Prostate gland (tissue), 2 donors: Measurements from ENCODE around the gene LMAN2L. TPM values are rescaled to one million over a fixed set of nuclear protein-coding genes. Genes with fewer than 3 reads are reported as not detected.

Experiments used
- DNase-seq: peaks from one replicate; pipeline ENCODE4 v3.0.0-alpha.2; 2019; ENCODE audit warnings: low spot score
- H3K27ac ChIP-seq, 2 donors: fragments of 200-600 bp; sonication (generic); 2 replicates each; pipeline ENCODE4 v1.5.1; 2017 to 2019
- H3K27me3 ChIP-seq: fragments of 200-600 bp; sonication (generic); replicated peaks from 2 replicates; pipeline ENCODE4 v1.5.1; 2019; ENCODE audit not compliant: insufficient read depth
- H3K36me3 ChIP-seq, 2 donors: fragments of 200-600 bp; sonication (generic); 1 replicate in 1 of 2; 2 replicates in 1 of 2; pipeline versions ENCODE4 v1.5.1 to v1.8.1; 2017 to 2019
- H3K4me1 ChIP-seq: fragments of 200-600 bp; sonication (generic); replicated peaks from 2 replicates; pipeline ENCODE4 v1.5.1; 2019
- H3K4me3 ChIP-seq, 2 donors: fragments of 200-600 bp; sonication (generic); 2 replicates each; pipeline ENCODE4 v1.5.1; 2017 to 2019
- H3K9me3 ChIP-seq: fragments of 200-600 bp; sonication (generic); 2 replicates; pipeline ENCODE4 v1.5.1; 2017
- POLR2A ChIP-seq: fragments of 450-650 bp; IDR thresholded peaks from one replicate; pipeline ENCODE4 v1.6.1; 2016; ENCODE audit warnings: antibody characterized with exemption, mild to moderate bottlenecking
- POLR2AphosphoS5 ChIP-seq: sonication (generic); formaldehyde crosslinking; IDR thresholded peaks from one replicate; pipeline ENCODE4 v1.6.1; 2017; ENCODE audit warnings: antibody characterized with exemption
- WGBS: methylation state at CpG from one replicate; pipeline ENCODE4 v1.1.5; 2018; 5-methylcytosine and 5-hydroxymethylcytosine counted together
- intact Hi-C: fragments of 100-400 bp; cut with DNase I; formaldehyde crosslinking; loops from one replicate; pipeline ENCODE4 v1.14.2; 2022
- total RNA-seq, 2 donors: library from RNA; depleted of rRNA; stranded (reverse); fragments of >200 nt; gene quantifications; one replicate each; pipeline ENCODE4 v1.1.0, GENCODE V29; 2016
- TF ChIP-seq, protein P1 (sequence below), 4 experiments: fragments of 200-600 bp in 2 of 4; fragments of 450-650 bp in 2 of 4; sonication (generic) in 2 of 4; IDR thresholded peaks; 1 replicate in 3 of 4; 2 replicates in 1 of 4; pipeline ENCODE4 v1.5.1; 2016 to 2019; ENCODE audit warnings: antibody characterized with exemption in 4 of 4, mild to moderate bottlenecking in 2 of 4, moderate library complexity in 2 of 4

The LMAN2L gene
- total RNA-seq, 2 donors from 2014 or later = 26.1 to 26.8 TPM

GRCh38 chr2:96770442-96771202 is 30.8 kb upstream of the LMAN2L start:
- Histone ChIP-seq H3K27me3 (no peaks in the 10 kb centered on the region), H3K4me3 (no peak overlapping the region), H3K36me3 (no peaks in the 10 kb centered on the region), H3K9me3 (no peaks in the 10 kb centered on the region), H3K27ac (peak overlapping the region; percentile 41 to 54), H3K4me1 (peaks cover 3% of the 10 kb centered on the region)
- 75% methylated on average over 23 of the region's 25 CpGs for WGBS
- DNase-seq = no peak
- no peak for TF ChIP-seq POLR2AphosphoS5
- TF ChIP-seq, protein P1, sequence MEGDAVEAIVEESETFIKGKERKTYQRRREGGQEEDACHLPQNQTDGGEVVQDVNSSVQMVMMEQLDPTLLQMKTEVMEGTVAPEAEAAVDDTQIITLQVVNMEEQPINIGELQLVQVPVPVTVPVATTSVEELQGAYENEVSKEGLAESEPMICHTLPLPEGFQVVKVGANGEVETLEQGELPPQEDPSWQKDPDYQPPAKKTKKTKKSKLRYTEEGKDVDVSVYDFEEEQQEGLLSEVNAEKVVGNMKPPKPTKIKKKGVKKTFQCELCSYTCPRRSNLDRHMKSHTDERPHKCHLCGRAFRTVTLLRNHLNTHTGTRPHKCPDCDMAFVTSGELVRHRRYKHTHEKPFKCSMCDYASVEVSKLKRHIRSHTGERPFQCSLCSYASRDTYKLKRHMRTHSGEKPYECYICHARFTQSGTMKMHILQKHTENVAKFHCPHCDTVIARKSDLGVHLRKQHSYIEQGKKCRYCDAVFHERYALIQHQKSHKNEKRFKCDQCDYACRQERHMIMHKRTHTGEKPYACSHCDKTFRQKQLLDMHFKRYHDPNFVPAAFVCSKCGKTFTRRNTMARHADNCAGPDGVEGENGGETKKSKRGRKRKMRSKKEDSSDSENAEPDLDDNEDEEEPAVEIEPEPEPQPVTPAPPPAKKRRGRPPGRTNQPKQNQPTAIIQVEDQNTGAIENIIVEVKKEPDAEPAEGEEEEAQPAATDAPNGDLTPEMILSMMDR (IDR thresholded peaks at IDR 0.05) = no peak
- TF ChIP-seq POLR2A = no peak
- intact Hi-C loops = no loop called here

- TF ChIP-seq POLR2AphosphoS5 (peak; percentile 92), POLR2A (no peak)
- H3K4me3 ChIP-seq = no peak overlapping the region
- H3K27me3 ChIP-seq = no peaks in the 10 kb centered on the region
- H3K27ac ChIP-seq = peak overlapping the region; percentile 41 to 54
- H3K36me3 ChIP-seq = no peaks in the 10 kb centered on the region
- WGBS = 18% methylated on average over 7 of the region's 7 CpGs
- intact Hi-C loops = no loop called here
- DNase-seq = peak; percentile 87
- H3K9me3 ChIP-seq = no peaks in the 10 kb centered on the region
- peaks cover 3% of the 10 kb centered on the region for H3K4me1 ChIP-seq
Observed at GRCh38 chr2:96769814-96770213, 29.9 kb upstream of the LMAN2L start.

DNA sequence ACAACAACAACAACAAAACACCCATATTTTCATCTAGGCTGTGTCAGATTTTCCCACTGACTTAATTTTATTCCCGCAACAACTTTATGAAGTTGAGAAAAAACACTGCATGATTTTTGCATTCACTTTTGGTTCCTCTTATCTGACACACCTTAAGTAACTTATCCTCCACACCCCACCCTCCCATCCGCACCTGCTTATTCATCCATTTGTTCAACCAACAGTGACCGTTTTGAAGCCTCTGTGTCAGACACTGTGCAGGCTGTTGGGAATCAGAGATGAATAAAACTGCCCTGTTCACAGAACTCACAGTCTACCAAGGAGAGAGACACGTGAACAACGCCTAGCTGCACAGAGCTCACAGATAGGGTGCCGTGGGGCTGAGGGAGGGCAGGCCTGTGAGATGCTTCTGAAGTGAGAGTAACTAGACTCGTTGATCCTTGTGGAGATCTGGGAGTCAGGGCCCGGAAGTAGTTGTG is 28.3 kb upstream of the LMAN2L start:
- peaks cover 9% of the 10 kb centered on the region for H3K4me1 ChIP-seq
- WGBS = 84% methylated on average over 8 of the region's 8 CpGs
- H3K4me3 ChIP-seq = no peak overlapping the region
- no peaks in the 10 kb centered on the region for H3K9me3 ChIP-seq
- intact Hi-C loops = no loop called here
- no peaks in the 10 kb centered on the region for H3K27me3 ChIP-seq
- H3K36me3 ChIP-seq = no peaks in the 10 kb centered on the region
- no peak for DNase-seq
- TF ChIP-seq, protein P1 (IDR thresholded peaks at IDR 0.05) = no peak
- no peak for TF ChIP-seq POLR2A
- TF ChIP-seq POLR2AphosphoS5 = no peak
- H3K27ac ChIP-seq = no peak overlapping the region

- Histone ChIP-seq H3K4me1 (peaks cover 9% of the 10 kb centered on the region), H3K27me3 (no peaks in the 10 kb centered on the region), H3K27ac (no peak overlapping the region), H3K36me3 (no peaks in the 10 kb centered on the region), H3K9me3 (no peaks in the 10 kb centered on the region), H3K4me3 (no peak overlapping the region)
- no peak for DNase-seq
- intact Hi-C loops = no loop called here
- WGBS = 83% methylated on average over 9 of the region's 9 CpGs
- TF ChIP-seq POLR2A = no peak
- no peak for TF ChIP-seq POLR2AphosphoS5
- TF ChIP-seq, protein P1 (IDR thresholded peaks at IDR 0.05) = no peak
Observed at GRCh38 chr2:96767135-96767871, 27.4 kb upstream of the LMAN2L start.

DNA sequence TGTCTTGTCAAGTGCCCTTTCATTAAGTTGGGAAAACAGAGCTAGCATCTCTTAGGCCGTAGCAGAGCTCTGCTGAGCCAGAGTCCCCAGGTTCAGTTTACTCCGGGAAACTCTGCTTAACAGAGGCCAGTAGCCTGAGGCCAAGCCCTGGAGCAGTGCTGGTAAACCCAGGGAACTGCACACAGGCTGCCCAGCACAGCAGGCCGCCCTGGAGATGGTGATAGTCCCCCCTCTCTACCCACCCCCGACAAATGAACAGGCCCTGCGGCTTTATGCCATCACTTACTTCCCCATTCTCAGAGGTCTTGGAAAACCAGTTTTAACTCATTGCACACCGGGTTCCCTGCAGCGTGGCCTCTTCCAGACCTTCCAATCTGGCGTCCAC is 24.4 kb upstream of the LMAN2L start:
- TF ChIP-seq POLR2AphosphoS5 = no peak
- TF ChIP-seq POLR2A = no peak
- TF ChIP-seq, protein P1 (IDR thresholded peaks at IDR 0.05) = no peak
- DNase-seq = peak; percentile 14
- H3K36me3 ChIP-seq = no peaks in the 10 kb centered on the region
- H3K4me3 ChIP-seq = peak overlapping the region; percentile 11 to 66
- H3K27ac ChIP-seq = peak overlapping the region; percentile 15 to 47
- intact Hi-C loops = loop anchor here (5.0 kb wide), 3 partner anchors 38 to 237 kb away; no protein-coding TSS in a partner anchor
- no peaks in the 10 kb centered on the region for H3K9me3 ChIP-seq
- whole genome bisulfite sequencing = 13% methylated on average over 8 of the region's 8 CpGs
- H3K4me1 ChIP-seq = peaks cover 6% of the 10 kb centered on the region
- no peaks in the 10 kb centered on the region for H3K27me3 ChIP-seq
